Activated T-helper 1 cell treated with anti-CD3 and anti-CD28 coated beads, Interleukin-12 subunit alpha, Interleukin-12 subunit beta, Interleukin-2, Interleukin-4 antibody, amounts not matched to agents 30 ng/mL and 10 ng/mL and 1 ng/mL, durations not matched to agents 14 hours and 24 hours and 36 hours (primary cell): ENCODE data around the gene UBE3A. TPM values are rescaled to one million over a fixed set of nuclear protein-coding genes. Genes with fewer than 3 reads are reported as not detected.

Source experiments
- DNase-seq: peaks from one replicate; pipeline ENCODE4 v3.0.0; 2021; ENCODE audit warnings: low spot score
- H3K27ac Mint-ChIP-seq: one replicate; pipeline ENCODE4 v1.8.0; 2021; ENCODE audit warnings: mild to moderate bottlenecking, mixed read lengths
- H3K27me3 Mint-ChIP-seq: one replicate; pipeline ENCODE4 v1.8.0; 2022; ENCODE audit warnings: mild to moderate bottlenecking, moderate library complexity, mixed read lengths; ENCODE audit not compliant: insufficient read depth
- H3K36me3 Mint-ChIP-seq: one replicate; pipeline ENCODE4 v1.8.0; 2021; ENCODE audit warnings: low read depth, mixed read lengths
- H3K4me1 Mint-ChIP-seq: one replicate; pipeline ENCODE4 v1.8.0; 2021; ENCODE audit warnings: low read depth, mixed read lengths
- H3K4me3 Mint-ChIP-seq: one replicate; pipeline ENCODE4 v1.8.0; 2021; ENCODE audit warnings: mild to moderate bottlenecking, moderate library complexity, mixed read lengths
- H3K9me3 Mint-ChIP-seq: one replicate; pipeline ENCODE4 v1.8.0; 2021; ENCODE audit warnings: mixed read lengths
- intact Hi-C: fragments of 100-400 bp; cut with micrococcal nuclease; formaldehyde crosslinking; loops from one replicate; pipeline ENCODE4 v1.15.1; 2024
- total RNA-seq: library from RNA; stranded (reverse); gene quantifications from 2 replicates; pipeline ENCODE4 v1.2.3, GENCODE V29; 2022

The UBE3A gene
- total RNA-seq, result 111 and 115 TPM in 2 replicates

GRCh38 chr15:25438601-25439368, at the start of gene UBE3A:
UBE3A (minus strand) TSS chr15:25439024; CDS start chr15:25409107, 29,917 bp downstream.
- DNase-seq, result peak; percentile 86
- Mint-ChIP-seq H3K4me1 (peaks cover 33% of the 10 kb centered on the region), H3K9me3 (peaks cover 5% of the 10 kb centered on the region), H3K4me3 (peak within 1 kb of the TSS; percentile 90), H3K36me3 (peaks cover 5% of the 10 kb centered on the region), H3K27me3 (no peaks in the 10 kb centered on the region), H3K27ac (peak within 1 kb of the TSS; percentile 86)
- intact Hi-C loops, result loop anchor here (1.0 to 5.0 kb wide), 6 partner anchors 72 to 666 kb away; partner anchors contain the start of gene ATP10A

- intact Hi-C loops, result no loop called here
- Mint-ChIP-seq H3K36me3 (no peaks in the 10 kb centered on the region), H3K4me3 (no peak overlapping the region), H3K4me1 (no peaks in the 10 kb centered on the region), H3K27ac (no peak overlapping the region), H3K9me3 (peaks cover 16% of the 10 kb centered on the region), H3K27me3 (no peaks in the 10 kb centered on the region)
- DNase-seq, result no peak
These were observed 48.5 kb upstream of the UBE3A start for GRCh38 chr15:25487226-25487884.

GRCh38 chr15:25486051-25486450, 47.2 kb upstream of the UBE3A start:
- no peaks in the 10 kb centered on the region for H3K4me1 Mint-ChIP-seq
- intact Hi-C loops, result no loop called here
- H3K36me3 Mint-ChIP-seq, result no peaks in the 10 kb centered on the region

GRCh38 chr15:25481208-25481859, 42.5 kb upstream of the UBE3A start:
- Mint-ChIP-seq H3K27me3 (peaks cover 3% of the 10 kb centered on the region), H3K27ac (no peak overlapping the region), H3K4me1 (no peaks in the 10 kb centered on the region), H3K9me3 (no peaks in the 10 kb centered on the region), H3K36me3 (no peaks in the 10 kb centered on the region), H3K4me3 (no peak overlapping the region)
- intact Hi-C loops, result no loop called here
- DNase-seq, result no peak

More at GRCh38 chr15:25486051-25486450, 47.2 kb upstream of the UBE3A start:
- Mint-ChIP-seq H3K27ac (no peak overlapping the region), H3K27me3 (peaks cover 3% of the 10 kb centered on the region), H3K4me3 (no peak overlapping the region), H3K9me3 (peaks cover 10% of the 10 kb centered on the region)
- no peak for DNase-seq

- H3K9me3 Mint-ChIP-seq, result no peaks in the 10 kb centered on the region
- no peak for DNase-seq
- no peak overlapping the region for H3K27ac Mint-ChIP-seq
- no peaks in the 10 kb centered on the region for H3K4me1 Mint-ChIP-seq
- intact Hi-C loops, result no loop called here
- H3K27me3 Mint-ChIP-seq, result peaks cover 3% of the 10 kb centered on the region
- H3K4me3 Mint-ChIP-seq, result no peak overlapping the region
- no peaks in the 10 kb centered on the region for H3K36me3 Mint-ChIP-seq
These were observed 39.5 kb upstream of the UBE3A start for GRCh38 chr15:25478313-25478712.

- DNase-seq, result no peak
- no peak overlapping the region for H3K27ac Mint-ChIP-seq
- H3K9me3 Mint-ChIP-seq, result no peaks in the 10 kb centered on the region
- intact Hi-C loops, result no loop called here
- H3K27me3 Mint-ChIP-seq, result peaks cover 3% of the 10 kb centered on the region
- no peaks in the 10 kb centered on the region for H3K36me3 Mint-ChIP-seq
- H3K4me1 Mint-ChIP-seq, result no peaks in the 10 kb centered on the region
- H3K4me3 Mint-ChIP-seq, result no peak overlapping the region
These were observed 39.0 kb upstream of the UBE3A start for GRCh38 chr15:25477816-25478215.

GRCh38 chr15:25474251-25474650, 35.4 kb upstream of the UBE3A start:
- no peak overlapping the region for H3K4me3 Mint-ChIP-seq
- no peaks in the 10 kb centered on the region for H3K36me3 Mint-ChIP-seq
- H3K9me3 Mint-ChIP-seq, result peaks cover 13% of the 10 kb centered on the region
- intact Hi-C loops, result no loop called here
- no peaks in the 10 kb centered on the region for H3K27me3 Mint-ChIP-seq
- DNase-seq, result no peak
- no peak overlapping the region for H3K27ac Mint-ChIP-seq
- H3K4me1 Mint-ChIP-seq, result no peaks in the 10 kb centered on the region

GRCh38 chr15:25470230-25470629, 31.4 kb upstream of the UBE3A start:
- Mint-ChIP-seq H3K36me3 (no peaks in the 10 kb centered on the region), H3K4me3 (no peak overlapping the region), H3K27ac (no peak overlapping the region), H3K9me3 (peaks cover 25% of the 10 kb centered on the region), H3K27me3 (no peaks in the 10 kb centered on the region), H3K4me1 (no peaks in the 10 kb centered on the region)
- no peak for DNase-seq
- intact Hi-C loops, result no loop called here

- H3K9me3 Mint-ChIP-seq, result peaks cover 25% of the 10 kb centered on the region
- no peak overlapping the region for H3K27ac Mint-ChIP-seq
- intact Hi-C loops, result no loop called here
- no peaks in the 10 kb centered on the region for H3K27me3 Mint-ChIP-seq
- no peak overlapping the region for H3K4me3 Mint-ChIP-seq
- no peaks in the 10 kb centered on the region for H3K36me3 Mint-ChIP-seq
- no peaks in the 10 kb centered on the region for H3K4me1 Mint-ChIP-seq
- DNase-seq, result no peak
These were observed 30.6 kb upstream of the UBE3A start for GRCh38 chr15:25469377-25469776.

- no peaks in the 10 kb centered on the region for H3K4me1 Mint-ChIP-seq
- H3K27ac Mint-ChIP-seq, result no peak overlapping the region
- intact Hi-C loops, result no loop called here
These were observed 29.8 kb upstream of the UBE3A start for GRCh38 chr15:25468611-25469010.

GRCh38 chr15:25465835-25466234, 27.0 kb upstream of the UBE3A start:
- no peaks in the 10 kb centered on the region for H3K36me3 Mint-ChIP-seq
- no peak for DNase-seq
- no peaks in the 10 kb centered on the region for H3K4me1 Mint-ChIP-seq
- H3K27me3 Mint-ChIP-seq, result no peaks in the 10 kb centered on the region
- no peak overlapping the region for H3K27ac Mint-ChIP-seq
- no peak overlapping the region for H3K4me3 Mint-ChIP-seq
- H3K9me3 Mint-ChIP-seq, result peaks cover 16% of the 10 kb centered on the region
- intact Hi-C loops, result no loop called here

More at GRCh38 chr15:25468611-25469010, 29.8 kb upstream of the UBE3A start:
- no peak for DNase-seq
- Mint-ChIP-seq H3K9me3 (peaks cover 25% of the 10 kb centered on the region), H3K27me3 (no peaks in the 10 kb centered on the region), H3K36me3 (no peaks in the 10 kb centered on the region), H3K4me3 (no peak overlapping the region)

- Mint-ChIP-seq H3K27ac (no peak overlapping the region), H3K27me3 (no peaks in the 10 kb centered on the region), H3K4me1 (no peaks in the 10 kb centered on the region), H3K36me3 (no peaks in the 10 kb centered on the region), H3K4me3 (no peak overlapping the region), H3K9me3 (peaks cover 12% of the 10 kb centered on the region)
- intact Hi-C loops, result no loop called here
- DNase-seq, result no peak
These were observed 26.0 kb upstream of the UBE3A start for GRCh38 chr15:25464784-25465183.

GRCh38 chr15:25464383-25464782, 25.6 kb upstream of the UBE3A start:
- no peak overlapping the region for H3K27ac Mint-ChIP-seq
- no peak overlapping the region for H3K4me3 Mint-ChIP-seq
- no peaks in the 10 kb centered on the region for H3K4me1 Mint-ChIP-seq
- no peaks in the 10 kb centered on the region for H3K36me3 Mint-ChIP-seq
- intact Hi-C loops, result no loop called here
- H3K9me3 Mint-ChIP-seq, result peaks cover 12% of the 10 kb centered on the region
- DNase-seq, result no peak
- no peaks in the 10 kb centered on the region for H3K27me3 Mint-ChIP-seq
